K562 (cell line): ENCODE measurements around the gene PLEKHN1. TPM values are rescaled to one million over a fixed set of nuclear protein-coding genes. Genes with fewer than 3 reads are reported as not detected.

ENCODE experiments used
- HDAC6 ChIP-seq: IDR thresholded peaks from 2 replicates; pipeline ENCODE4 v1.6.1; 2012; ENCODE audit warnings: low read depth, mild to moderate bottlenecking, control low read depth, inconsistent platforms, low read length, moderate library complexity
- HMGN3 ChIP-seq: IDR thresholded peaks from 2 replicates; pipeline ENCODE4 v1.6.1; 2011; ENCODE audit warnings: borderline replicate concordance, low read depth, mild to moderate bottlenecking, mixed read lengths, low read length; ENCODE audit not compliant: insufficient read length; ENCODE audit errors: extremely low read depth
- JUN ChIP-seq, 2 experiments: sonication (generic) in 1 of 2; formaldehyde crosslinking in 1 of 2; IDR thresholded peaks; 2 replicates each; pipeline versions ENCODE4 v1.6.1 to v1.8.0; 2012 to 2022; ENCODE audit warnings: borderline replicate concordance in 2 of 2, mild to moderate bottlenecking in 2 of 2, improper control_type of control experiment in 1 of 2, low read depth in 1 of 2, low read length in 1 of 2, missing genetic modification reagents in 1 of 2
- L3MBTL2 ChIP-seq: fragments of 450-650 bp; IDR thresholded peaks from 2 replicates; pipeline ENCODE4 v1.6.1; 2016; ENCODE audit warnings: mild to moderate bottlenecking, moderate library complexity
- MTA2 ChIP-seq: fragments of 450-650 bp; IDR thresholded peaks from 2 replicates; pipeline ENCODE4 v1.6.1; 2016; ENCODE audit warnings: low read depth
- NFIC ChIP-seq: fragments of 450-650 bp; IDR thresholded peaks from 2 replicates; pipeline ENCODE4 v1.6.1; 2017; ENCODE audit warnings: mild to moderate bottlenecking, inconsistent platforms
- POLR2G ChIP-seq: fragments of 200-400 bp; formaldehyde crosslinking; IDR thresholded peaks from 2 replicates; pipeline ENCODE4 v1.6.1; 2017; ENCODE audit warnings: low read depth, mild to moderate bottlenecking, antibody characterized with exemption, low read length, moderate library complexity
- TCFL5 ChIP-seq: fragments of 250-450 bp; sonication (Bioruptor Pico); conservative IDR thresholded peaks from 2 replicates; pipeline ENCODE4 v1.6.1; 2021; ENCODE audit warnings: mild to moderate bottlenecking, moderate library complexity, matching md5 sums
- ZNF766 ChIP-seq: fragments of 200-800 bp; sonication (Bioruptor generic); conservative IDR thresholded peaks from 2 replicates; pipeline ENCODE4 v1.6.1; 2016; ENCODE audit warnings: missing genetic modification characterization, missing compliant biosample characterization
- polyA plus RNA-seq, 8 experiments: library from polyadenylated mRNA; depleted of rRNA in 4 of 8; stranded (reverse) in 5 of 8; unstranded in 3 of 8; fragments of >200 nt; fragmentation: Nextera tagmentation in 2 of 8; fragmentation: Illumina TruSeq in 1 of 8; extraction: Ambion mirVana in 2 of 8; extraction: Trizol in 1 of 8; gene quantifications; 2 replicates each; pipeline versions ENCODE4 v1.2.1 to v1.2.3, GENCODE V29; 2011 to 2014; ENCODE audit warnings: inconsistent platforms in 1 of 8, missing spikeins in 1 of 8
- total RNA-seq, 7 experiments: library from RNA; depleted of rRNA in 6 of 7; stranded (reverse); fragments of >200 nt in 6 of 7; fragmentation: Illumina TruSeq in 2 of 7; extraction: Trizol in 2 of 7; gene quantifications; 2 replicates each; pipeline versions ENCODE4 v1.2.1 to v1.2.3, GENCODE V29; 2011 to 2021; ENCODE audit warnings: low replicate concordance in 1 of 7
- TF ChIP-seq, protein P1 (sequence below): fragments of 250-450 bp; sonication (Bioruptor Pico); IDR thresholded peaks from 2 replicates; pipeline ENCODE4 v1.8.0; 2021; ENCODE audit warnings: mild to moderate bottlenecking, moderate library complexity
- TF ChIP-seq, protein P2 (sequence below): fragments of 200-800 bp; sonication (Bioruptor generic); IDR thresholded peaks from 2 replicates; pipeline ENCODE4 v1.6.1; 2017; ENCODE audit warnings: missing genetic modification characterization, missing compliant biosample characterization
- TF ChIP-seq, protein P3 (sequence below): fragments of 200-600 bp; sonication (generic); IDR thresholded peaks from one replicate; pipeline ENCODE4 v1.6.1; 2012; ENCODE audit warnings: mild to moderate bottlenecking, low read depth, low read length, inconsistent platforms

PLEKHN1 gene
- total and polyA plus RNA-seq, 9 of the 15 experiments (the other 6 are each of a cell fraction or from before 2014, with no cell fraction given) = 0.07 to 1.5 (median 0.13) TPM; not detected in 2

DNA sequence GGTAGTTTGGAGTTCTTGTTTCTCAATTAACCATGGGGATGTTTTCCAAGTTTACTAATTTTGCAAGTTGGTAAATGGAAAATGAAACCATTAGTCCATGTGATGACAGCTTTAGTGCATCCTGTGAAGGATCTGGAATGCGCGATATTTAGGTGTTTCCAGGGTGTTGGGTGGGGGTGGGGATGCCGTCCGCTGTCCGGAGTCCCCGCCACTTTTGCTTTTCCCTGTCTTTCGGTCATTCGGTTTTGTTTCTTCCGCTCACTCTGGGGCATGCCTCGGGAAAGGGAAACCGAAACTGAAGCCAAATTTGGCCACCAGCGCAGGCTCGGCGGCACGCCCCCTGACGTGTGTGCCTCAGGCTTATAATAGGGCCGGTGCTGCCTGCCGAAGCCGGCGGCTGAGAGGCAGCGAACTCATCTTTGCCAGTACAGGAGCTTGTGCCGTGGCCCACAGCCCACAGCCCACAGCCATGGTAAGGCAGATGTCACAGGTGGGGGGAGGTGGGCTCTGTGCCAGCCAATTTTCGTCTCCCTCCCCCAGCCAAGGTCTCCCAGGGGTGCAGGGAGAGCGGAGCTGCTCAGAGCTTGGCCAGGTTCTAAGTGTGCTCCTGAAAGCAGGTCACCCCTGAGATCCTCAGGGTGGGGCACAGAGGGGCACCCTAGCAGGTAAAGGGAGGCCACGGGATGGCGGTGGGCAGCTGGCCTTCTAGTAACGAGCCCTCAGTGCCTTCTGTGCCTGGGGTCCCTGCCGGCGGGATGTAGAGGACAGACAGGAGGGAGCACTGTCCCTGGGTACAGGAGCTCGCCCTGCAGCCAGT is 47.0 kb downstream of the PLEKHN1 start, which contains the start of gene ISG15 (continued):
- TF ChIP-seq, protein P1, sequence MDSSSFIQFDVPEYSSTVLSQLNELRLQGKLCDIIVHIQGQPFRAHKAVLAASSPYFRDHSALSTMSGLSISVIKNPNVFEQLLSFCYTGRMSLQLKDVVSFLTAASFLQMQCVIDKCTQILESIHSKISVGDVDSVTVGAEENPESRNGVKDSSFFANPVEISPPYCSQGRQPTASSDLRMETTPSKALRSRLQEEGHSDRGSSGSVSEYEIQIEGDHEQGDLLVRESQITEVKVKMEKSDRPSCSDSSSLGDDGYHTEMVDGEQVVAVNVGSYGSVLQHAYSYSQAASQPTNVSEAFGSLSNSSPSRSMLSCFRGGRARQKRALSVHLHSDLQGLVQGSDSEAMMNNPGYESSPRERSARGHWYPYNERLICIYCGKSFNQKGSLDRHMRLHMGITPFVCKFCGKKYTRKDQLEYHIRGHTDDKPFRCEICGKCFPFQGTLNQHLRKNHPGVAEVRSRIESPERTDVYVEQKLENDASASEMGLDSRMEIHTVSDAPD = no peak
- TF ChIP-seq MTA2 = 0 out of 2 replicates have a peak, but pooled peaks have one; percentile 2
- TF ChIP-seq NFIC = peak; percentile 64
- peak; percentile 54; the same call in 1 of the 2 replicates for TF ChIP-seq L3MBTL2
- TF ChIP-seq, protein P2, sequence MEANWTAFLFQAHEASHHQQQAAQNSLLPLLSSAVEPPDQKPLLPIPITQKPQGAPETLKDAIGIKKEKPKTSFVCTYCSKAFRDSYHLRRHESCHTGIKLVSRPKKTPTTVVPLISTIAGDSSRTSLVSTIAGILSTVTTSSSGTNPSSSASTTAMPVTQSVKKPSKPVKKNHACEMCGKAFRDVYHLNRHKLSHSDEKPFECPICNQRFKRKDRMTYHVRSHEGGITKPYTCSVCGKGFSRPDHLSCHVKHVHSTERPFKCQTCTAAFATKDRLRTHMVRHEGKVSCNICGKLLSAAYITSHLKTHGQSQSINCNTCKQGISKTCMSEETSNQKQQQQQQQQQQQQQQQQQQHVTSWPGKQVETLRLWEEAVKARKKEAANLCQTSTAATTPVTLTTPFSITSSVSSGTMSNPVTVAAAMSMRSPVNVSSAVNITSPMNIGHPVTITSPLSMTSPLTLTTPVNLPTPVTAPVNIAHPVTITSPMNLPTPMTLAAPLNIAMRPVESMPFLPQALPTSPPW (CRISPR knock-in tag) = peak; percentile 45
- no peak for TF ChIP-seq ZNF766 (CRISPR knock-in tag)
- TF ChIP-seq, protein P3, sequence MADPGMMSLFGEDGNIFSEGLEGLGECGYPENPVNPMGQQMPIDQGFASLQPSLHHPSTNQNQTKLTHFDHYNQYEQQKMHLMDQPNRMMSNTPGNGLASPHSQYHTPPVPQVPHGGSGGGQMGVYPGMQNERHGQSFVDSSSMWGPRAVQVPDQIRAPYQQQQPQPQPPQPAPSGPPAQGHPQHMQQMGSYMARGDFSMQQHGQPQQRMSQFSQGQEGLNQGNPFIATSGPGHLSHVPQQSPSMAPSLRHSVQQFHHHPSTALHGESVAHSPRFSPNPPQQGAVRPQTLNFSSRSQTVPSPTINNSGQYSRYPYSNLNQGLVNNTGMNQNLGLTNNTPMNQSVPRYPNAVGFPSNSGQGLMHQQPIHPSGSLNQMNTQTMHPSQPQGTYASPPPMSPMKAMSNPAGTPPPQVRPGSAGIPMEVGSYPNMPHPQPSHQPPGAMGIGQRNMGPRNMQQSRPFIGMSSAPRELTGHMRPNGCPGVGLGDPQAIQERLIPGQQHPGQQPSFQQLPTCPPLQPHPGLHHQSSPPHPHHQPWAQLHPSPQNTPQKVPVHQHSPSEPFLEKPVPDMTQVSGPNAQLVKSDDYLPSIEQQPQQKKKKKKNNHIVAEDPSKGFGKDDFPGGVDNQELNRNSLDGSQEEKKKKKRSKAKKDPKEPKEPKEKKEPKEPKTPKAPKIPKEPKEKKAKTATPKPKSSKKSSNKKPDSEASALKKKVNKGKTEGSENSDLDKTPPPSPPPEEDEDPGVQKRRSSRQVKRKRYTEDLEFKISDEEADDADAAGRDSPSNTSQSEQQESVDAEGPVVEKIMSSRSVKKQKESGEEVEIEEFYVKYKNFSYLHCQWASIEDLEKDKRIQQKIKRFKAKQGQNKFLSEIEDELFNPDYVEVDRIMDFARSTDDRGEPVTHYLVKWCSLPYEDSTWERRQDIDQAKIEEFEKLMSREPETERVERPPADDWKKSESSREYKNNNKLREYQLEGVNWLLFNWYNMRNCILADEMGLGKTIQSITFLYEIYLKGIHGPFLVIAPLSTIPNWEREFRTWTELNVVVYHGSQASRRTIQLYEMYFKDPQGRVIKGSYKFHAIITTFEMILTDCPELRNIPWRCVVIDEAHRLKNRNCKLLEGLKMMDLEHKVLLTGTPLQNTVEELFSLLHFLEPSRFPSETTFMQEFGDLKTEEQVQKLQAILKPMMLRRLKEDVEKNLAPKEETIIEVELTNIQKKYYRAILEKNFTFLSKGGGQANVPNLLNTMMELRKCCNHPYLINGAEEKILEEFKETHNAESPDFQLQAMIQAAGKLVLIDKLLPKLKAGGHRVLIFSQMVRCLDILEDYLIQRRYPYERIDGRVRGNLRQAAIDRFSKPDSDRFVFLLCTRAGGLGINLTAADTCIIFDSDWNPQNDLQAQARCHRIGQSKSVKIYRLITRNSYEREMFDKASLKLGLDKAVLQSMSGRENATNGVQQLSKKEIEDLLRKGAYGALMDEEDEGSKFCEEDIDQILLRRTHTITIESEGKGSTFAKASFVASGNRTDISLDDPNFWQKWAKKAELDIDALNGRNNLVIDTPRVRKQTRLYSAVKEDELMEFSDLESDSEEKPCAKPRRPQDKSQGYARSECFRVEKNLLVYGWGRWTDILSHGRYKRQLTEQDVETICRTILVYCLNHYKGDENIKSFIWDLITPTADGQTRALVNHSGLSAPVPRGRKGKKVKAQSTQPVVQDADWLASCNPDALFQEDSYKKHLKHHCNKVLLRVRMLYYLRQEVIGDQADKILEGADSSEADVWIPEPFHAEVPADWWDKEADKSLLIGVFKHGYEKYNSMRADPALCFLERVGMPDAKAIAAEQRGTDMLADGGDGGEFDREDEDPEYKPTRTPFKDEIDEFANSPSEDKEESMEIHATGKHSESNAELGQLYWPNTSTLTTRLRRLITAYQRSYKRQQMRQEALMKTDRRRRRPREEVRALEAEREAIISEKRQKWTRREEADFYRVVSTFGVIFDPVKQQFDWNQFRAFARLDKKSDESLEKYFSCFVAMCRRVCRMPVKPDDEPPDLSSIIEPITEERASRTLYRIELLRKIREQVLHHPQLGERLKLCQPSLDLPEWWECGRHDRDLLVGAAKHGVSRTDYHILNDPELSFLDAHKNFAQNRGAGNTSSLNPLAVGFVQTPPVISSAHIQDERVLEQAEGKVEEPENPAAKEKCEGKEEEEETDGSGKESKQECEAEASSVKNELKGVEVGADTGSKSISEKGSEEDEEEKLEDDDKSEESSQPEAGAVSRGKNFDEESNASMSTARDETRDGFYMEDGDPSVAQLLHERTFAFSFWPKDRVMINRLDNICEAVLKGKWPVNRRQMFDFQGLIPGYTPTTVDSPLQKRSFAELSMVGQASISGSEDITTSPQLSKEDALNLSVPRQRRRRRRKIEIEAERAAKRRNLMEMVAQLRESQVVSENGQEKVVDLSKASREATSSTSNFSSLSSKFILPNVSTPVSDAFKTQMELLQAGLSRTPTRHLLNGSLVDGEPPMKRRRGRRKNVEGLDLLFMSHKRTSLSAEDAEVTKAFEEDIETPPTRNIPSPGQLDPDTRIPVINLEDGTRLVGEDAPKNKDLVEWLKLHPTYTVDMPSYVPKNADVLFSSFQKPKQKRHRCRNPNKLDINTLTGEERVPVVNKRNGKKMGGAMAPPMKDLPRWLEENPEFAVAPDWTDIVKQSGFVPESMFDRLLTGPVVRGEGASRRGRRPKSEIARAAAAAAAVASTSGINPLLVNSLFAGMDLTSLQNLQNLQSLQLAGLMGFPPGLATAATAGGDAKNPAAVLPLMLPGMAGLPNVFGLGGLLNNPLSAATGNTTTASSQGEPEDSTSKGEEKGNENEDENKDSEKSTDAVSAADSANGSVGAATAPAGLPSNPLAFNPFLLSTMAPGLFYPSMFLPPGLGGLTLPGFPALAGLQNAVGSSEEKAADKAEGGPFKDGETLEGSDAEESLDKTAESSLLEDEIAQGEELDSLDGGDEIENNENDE = no peak
- TF ChIP-seq HDAC6 = no peak
- peak; percentile 81 for TF ChIP-seq POLR2G
- peak; percentile 40; the same call in 1 of the 2 replicates for TF ChIP-seq JUN (IDR thresholded peaks at IDR 0.05; ENCODE audit: borderline replicate concordance, low read depth, low read length)
- peak; percentile 91 for TF ChIP-seq JUN (CRISPR knock-in tag; IDR thresholded peaks at IDR 0.05; ENCODE audit: borderline replicate concordance)
- no peak for TF ChIP-seq TCFL5 (CRISPR knock-in tag)
- no peak for TF ChIP-seq HMGN3
